HG03457 (cell line): Measurements from ENCODE around the gene CCDC80.

Experiments used
- ATAC-seq: cut with Tn5 transposase; IDR thresholded peaks from one replicate; pipeline ENCODE4 v1.9.1; 2021; ENCODE audit warnings: moderate number of reproducible peaks; ENCODE audit not compliant: unreplicated experiment

The CCDC80 gene

GRCh38 chr3:112656043-112656442, 15.1 kb upstream of the CCDC80 start:
- ATAC-seq, result no peak

GRCh38 chr3:112654979-112655378, 14.0 kb upstream of the CCDC80 start:
- ATAC-seq, result no peak

GRCh38 chr3:112654492-112654891, 13.5 kb upstream of the CCDC80 start:
- ATAC-seq, result no peak

DNA sequence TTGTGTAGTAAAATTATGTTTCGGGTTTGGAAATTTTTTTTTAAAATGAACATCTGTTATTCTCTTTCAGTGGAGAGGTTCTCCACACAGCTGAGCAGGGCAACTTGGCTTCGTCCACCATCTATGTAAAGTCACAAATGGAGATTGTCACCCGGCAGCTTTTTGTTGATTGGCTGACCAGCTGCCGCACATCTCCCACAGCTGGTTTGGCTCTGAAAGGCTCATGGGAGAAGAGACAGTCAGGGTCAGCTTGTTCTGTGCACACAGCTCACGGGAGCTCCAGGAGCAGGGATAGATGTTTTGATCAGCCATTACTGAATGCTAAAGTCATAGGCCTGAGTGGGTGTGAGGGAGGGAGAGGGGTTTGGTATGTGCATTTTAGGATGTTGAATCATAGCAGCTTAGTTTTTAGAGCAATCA, 12.9 kb upstream of the CCDC80 start:
- ATAC-seq, result no peak

DNA sequence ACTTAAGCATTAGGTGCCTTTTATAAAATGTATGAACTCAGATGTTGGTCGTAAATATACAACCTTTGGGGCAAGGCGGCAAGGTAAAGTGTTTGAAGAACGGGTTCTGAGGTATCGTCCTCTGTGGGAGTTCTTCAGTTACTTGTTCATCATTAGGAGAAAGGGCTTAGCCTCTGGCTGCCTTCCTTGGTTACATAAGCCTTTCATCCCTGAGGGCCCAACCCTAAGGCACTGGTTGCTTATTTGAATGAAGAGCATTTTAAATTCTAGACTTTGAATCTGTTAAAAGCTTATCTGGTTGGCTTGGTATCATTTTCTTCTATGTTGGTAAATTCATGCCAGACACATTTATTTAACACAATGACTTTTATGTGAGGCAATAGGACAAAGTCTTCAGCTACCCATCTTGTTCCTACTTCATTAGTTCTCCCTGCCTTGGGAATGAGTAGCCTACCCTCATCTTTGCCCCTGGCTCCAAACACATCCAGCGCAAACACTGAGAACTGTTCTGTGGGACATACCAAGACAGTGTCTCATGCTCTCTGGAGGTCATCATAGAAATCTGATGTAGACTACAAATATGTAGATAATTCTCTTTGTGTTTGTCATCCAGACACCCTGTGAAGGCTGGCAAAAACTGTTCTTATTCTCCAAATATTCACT, 12.4 kb upstream of the CCDC80 start:
- ATAC-seq, result no peak

- ATAC-seq, result no peak
Observed at GRCh38 chr3:112651516-112651915, 10.6 kb upstream of the CCDC80 start.

DNA sequence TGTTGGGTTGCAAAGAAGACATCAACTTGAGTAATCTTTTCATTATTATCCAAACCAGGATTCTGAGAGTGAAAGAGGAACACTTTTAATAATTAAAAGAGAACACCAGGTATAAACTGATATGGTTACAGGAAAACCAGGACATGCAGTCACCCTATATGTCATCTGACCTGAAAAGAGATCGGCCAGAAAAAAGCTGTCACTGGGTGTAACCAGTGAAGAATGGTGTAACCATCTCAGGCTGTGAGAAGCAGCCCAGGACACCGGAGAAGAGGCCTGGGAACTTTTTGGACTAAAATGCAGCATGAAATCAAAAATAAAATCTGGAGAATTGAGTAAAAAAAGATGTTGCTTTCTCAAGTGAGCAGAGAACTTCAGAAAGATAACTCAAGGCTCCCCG, 10.1 kb upstream of the CCDC80 start:
- ATAC-seq, result no peak

- ATAC-seq, result no peak
Observed at GRCh38 chr3:112650482-112650881, 9.5 kb upstream of the CCDC80 start.

GRCh38 chr3:112649478-112649735, 8.5 kb upstream of the CCDC80 start:
- no peak for ATAC-seq

DNA sequence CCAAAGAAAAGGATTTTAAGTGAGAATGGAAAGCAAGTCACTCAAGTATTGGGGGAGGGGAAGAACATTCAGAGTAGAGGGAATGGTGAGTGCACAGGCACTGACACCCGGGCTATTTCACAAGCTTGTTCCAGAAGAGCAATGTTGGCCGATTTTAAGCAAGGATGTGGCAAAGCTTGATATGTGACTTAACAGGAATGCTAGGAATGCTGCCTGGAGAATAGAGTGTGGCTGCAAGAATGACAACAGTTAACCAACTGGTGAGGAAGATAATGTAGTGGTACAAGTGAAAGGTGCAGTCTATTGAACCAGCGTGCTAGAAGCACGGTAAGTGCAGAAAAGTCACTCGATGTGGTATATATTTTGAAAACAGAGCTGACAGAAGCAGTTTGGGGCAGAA, 6.2 kb upstream of the CCDC80 start:
- ATAC-seq, result no peak

DNA sequence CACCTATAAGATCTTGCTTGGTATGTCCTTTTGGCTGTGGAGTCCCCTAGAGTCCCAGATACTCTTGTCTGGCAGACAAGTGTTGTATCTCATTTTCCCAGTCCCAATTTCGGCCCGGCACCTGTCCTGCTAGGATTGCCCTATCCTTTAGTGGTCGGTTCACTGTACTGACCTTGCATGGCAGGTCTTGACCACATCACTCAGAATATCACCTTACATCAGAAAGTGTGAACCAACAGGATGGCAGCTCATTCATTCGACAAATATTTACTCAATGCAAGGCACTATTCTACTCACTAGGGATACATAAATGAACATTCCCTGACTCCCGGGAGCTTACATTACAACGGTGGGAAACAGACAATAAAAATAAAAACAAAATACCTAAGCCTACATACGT, 5.7 kb upstream of the CCDC80 start:
- ATAC-seq, result no peak

DNA sequence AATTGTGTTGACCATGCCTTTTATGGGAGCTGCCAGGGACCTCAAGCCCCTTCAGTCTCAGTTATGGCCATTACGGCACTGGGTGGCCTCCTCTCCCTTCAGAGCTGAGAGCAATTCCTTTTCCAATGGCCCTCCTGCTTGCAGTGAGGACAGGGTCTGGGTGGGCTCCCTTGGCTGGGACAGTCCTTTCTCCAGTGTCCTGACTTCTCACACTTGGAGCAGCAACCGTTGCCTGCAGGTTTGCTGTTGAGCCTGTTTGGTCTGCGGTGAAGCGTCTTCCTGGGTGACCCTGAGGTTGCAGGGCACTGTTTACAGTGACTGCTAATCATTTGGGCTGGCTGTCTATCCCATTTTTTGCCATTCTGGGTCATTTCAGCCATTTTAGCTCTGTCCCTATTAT, 3.5 kb upstream of the CCDC80 start:
- no peak for ATAC-seq

DNA sequence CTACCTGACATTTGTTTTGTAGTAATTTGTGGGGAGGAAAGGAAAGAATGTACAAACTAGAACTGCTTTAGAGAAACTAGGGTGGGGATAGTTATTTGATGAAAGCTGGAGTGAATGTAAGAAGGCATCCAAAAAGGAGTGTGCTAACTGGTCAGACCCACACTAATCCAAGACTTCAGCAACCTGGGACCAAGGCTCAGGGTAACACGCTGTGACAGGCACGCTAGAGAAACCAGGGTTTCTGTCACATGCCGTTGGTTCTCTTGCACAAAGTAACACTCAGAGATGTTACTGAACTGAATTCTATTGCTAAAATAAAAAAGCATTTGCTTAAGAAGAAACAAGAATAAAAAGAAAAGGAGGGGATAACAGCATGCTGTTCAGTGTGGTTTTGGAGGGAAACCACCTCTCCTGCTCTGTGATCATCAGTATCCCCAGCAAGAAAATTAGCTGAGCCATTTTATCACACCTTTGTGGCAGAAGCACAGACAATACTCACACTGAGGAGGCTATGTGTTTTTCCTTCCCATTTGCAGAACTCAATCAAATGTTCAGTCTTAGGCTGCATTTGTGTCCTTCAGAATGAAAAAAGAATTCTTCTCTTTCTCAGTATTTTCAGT, 2.8 kb upstream of the CCDC80 start:
- ATAC-seq, result no peak

DNA sequence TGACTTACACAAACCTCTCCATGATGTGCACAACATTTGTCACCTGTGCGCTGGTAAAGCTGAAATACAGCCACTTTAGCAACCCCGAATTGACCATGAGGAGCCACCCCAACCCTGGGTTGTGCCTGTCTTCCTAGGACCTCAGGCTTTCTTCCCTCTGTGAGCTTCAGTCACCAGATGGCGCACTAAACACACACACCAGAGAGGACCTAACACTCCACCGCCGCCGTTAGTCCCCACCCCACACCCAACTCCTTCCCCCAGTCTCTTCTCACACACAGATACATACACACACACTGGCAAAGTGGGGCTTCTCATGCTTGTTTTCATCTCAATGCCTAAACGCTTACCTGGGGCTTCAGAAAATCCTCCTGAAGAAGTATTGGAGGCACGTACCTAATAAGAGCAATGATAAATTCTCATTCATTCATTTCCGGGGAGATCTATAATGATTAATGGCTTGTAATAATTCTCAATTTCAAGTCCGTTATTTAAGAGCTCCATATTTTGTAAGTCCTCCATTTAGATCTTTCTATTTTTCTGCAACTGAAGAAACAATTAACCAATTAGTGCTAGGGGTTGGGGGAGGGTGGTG, 2.1 kb upstream of the CCDC80 start:
- ATAC-seq, result peak; percentile 74

DNA sequence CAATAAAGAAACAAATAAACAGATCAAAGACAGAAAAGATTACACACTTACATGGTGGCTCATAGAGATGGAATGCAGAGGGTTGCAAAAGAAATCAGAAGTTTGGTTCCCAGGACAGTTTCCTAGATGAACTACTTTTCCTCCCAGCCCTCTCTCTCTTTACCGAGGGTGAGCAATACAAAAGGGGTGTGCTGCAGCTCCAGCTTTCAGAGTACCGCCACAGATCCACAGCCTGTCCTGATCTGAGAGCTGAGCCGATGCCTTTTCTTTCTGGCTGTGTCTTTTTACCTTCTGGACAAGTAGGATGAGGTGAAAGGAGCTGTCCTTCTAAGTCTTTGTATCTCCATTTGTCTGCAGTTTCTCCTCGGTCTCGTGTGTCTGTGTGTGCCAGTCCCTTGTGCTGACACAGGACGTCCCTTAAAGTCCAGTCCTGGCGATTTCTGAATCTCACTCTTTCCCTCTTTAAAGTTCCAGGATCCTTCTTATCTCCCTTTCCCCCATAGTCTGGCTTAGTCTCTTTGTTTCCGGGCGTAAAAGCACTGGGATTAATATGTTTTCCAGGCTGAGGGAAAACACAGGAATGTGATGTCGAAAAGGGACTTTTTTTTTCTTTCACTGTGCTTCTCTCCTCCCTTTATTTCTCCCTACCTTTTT, 540 bp downstream of the CCDC80 start:
- ATAC-seq, result no peak

DNA sequence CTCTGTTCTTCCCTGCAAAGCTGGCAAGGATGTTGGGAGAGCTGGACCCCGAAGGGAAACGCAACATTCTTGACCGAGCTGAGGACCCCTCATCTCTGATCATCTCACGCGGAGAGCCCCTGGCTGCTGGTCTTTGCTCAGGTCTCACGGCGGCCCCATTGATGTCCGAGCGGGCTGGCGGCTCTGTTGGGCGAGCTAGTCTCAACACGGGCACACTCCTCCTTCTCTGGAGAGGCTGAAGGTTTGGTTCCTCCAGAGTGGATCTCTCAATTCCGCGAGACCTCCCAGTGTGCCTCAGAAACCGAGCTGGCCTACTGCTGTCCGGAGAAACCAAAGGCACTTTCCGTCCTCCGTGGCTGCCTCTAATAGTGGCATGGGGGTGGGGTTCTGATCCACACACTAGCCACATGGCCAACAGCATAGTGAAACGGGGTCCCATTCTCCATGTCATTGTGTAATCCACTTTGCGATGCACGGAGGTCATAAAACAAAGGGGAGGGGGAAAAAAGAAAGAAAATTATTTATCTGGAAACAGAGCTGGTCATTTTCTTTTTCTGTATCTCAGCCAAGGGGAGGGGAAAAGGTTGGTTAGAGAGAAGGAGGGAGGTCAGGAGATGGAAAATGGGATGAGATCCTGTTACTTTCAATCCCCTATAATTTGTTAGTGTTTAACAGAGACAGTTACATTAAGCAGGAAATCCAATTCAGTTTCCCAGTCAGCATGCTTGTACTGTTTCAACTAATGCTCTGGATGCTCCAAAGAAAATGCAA, 1.3 kb downstream of the CCDC80 start:
- ATAC-seq, result no peak

- no peak for ATAC-seq
Observed at GRCh38 chr3:112638327-112639020, 2.5 kb downstream of the CCDC80 start.

DNA sequence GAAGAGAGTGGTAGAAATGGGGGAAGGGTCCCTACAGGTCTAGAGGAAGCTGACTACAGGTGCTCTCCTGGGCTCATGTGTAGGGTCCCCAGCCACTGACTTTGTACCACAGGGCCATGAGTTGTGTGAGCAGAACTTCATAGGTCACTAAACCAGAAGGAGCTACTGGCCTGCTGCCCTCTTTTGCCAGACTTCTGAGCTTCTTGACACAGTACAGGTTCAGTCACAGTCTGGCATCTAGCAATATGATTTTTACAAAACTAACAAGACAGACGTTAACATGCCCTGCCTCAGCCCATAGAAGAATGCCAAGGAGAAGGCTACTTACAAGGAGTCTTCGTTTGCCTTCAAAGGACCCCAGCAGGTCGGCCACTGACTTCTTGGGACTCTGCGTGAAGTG, 3.2 kb downstream of the CCDC80 start:
- no peak for ATAC-seq

DNA sequence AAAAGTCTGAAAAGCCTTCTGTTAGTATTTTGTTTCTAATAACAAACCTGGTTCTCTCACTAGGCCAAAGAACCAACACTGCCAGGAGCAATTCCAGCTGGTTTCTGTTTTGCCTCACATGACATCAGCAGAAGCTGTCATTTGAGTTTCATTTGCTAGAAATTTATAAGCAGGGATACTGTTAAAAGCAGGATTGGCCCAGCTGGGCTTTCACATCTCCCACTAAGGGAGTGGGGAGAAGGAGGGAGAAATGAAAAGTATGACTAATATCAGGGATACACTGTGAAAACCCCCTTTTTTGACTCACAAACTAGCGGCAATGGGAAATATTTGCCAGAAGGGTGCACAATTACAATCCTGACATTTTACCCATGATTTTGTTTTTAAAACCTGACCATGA, 5.3 kb downstream of the CCDC80 start:
- ATAC-seq, result no peak

DNA sequence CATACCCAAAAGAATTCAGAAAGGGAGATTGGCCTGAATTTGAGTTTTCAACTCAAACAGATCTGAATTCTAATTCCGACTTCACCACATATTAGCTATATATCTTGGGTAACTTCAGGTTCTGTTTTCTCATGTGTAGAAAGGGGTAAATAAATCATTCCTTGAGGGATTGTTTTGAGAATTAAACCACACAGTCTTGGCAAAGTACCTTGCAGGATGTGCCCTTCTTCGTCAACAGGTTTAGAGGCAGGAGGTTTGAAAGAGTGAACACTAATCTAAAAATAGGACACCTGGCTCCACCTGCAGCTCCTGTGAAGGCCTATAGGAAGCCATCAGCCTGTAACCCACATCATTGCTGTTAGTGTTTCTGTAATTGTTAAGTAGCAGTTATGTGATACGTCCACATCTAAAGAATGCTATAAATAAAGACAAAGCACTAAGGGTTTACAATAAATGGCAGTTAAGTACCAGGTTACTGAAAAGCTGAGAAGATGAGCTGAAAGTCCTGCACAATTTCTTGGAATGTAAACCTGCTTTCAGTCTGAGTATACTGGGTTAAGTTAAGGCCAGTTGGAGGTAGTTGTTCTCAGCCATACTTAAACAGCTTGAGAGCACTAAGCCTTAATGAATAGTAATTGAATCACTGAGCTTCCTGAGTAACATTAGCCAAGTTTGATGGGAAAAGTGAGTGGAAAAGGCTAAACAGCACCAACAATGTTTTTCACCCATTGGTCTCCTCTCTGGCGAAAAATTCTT, 6.0 kb downstream of the CCDC80 start:
- ATAC-seq, result no peak
